ENCODE measurements around the gene ZNF609.

The ZNF609 gene

GRCh38 chr15:64549860-64550259, 89.5 kb downstream of the ZNF609 start:
- TF ChIP-seq PAX5 (IDR thresholded peaks at IDR 0.05; ENCODE audit: insufficient read depth, low read length, severe bottlenecking) (no peak), TAF1 (IDR thresholded peaks at IDR 0.05; ENCODE audit: low read depth, low read length) (no peak)
- DNase-seq (ENCODE audit: insufficient read length, low spot score) (no peak), FAIRE-seq (no peak)

DNA sequence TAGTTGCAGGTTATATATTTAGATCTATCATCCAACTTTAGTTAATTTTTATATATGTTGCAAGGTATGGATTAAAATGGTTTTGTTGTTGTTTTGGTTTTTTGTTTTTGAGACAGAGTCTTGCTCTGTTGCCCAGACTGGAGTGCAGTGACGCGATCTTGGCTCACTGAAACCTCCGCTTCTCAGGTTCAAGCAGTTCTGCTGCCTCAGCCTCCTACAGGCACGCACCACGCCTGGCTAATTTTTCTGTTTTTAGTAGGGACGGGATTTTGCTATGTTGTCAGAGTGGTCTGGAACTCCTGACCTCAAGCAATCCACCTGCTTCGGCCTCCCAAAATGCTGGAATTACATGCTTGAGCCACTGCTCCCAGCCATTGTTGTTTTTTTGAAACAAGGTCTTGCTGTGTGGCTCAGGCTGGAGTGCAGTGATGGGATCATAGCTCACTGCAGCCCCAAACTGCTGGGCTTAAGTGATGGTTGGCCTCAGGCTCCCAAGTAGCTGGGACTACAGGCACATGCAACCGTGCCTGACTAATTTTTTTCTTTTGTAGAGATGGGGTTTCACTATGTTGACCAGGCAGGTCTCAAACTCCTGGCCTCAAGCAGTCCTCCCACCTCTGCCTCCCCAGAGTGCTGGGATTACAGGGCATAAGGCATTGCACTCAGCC, 92.0 kb downstream of the ZNF609 start:
- TF ChIP-seq SPI1 (IDR thresholded peaks at IDR 0.05; ENCODE audit: low read depth, low read length) (no peak), PAX5 (IDR thresholded peaks at IDR 0.05; ENCODE audit: insufficient read depth, low read length, severe bottlenecking) (no peak), TAF1 (IDR thresholded peaks at IDR 0.05; ENCODE audit: low read depth, low read length) (no peak)
- peak; percentile 57 for FAIRE-seq
- DNase-seq (ENCODE audit: insufficient read length, low spot score): no peak

DNA sequence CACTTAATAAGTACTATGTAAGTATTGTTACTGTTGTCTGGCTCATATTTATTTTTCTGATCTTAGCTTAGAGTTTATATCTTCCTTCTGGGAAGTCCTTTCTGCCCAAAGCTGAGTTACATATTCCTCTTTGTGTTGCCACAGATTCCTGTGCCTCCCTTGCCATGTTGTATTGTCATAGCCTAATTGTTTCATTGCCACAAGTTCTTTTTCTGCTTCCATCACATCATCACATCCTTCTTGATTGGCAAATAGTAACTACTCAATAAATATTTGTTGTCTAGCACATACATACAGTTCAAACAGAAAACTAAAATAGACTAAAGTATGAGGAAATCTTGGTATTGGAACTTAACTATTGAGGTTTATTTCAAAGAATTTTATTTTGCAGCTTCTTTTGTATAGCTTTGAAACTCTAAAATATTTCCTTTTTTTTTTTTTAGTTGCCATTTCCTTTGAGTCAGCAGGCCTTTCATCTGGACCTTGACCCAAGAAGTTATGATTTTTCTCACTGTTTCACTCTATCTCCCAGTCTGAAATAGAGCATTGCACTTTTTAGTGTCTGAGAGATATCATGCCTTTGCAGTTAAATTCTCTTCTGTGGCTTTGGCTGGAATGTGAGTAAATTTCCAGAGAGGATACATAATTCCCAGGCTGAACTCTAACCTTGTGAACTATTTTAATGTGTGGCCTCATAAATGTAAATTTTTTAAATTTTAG, 98.2 kb downstream of the ZNF609 start:
- TF ChIP-seq POLR2A (IDR thresholded peaks at IDR 0.05; ENCODE audit: low read depth, low read length) (no peak), TAF1 (IDR thresholded peaks at IDR 0.05; ENCODE audit: low read depth, low read length) (no peak), POLR2AphosphoS5 (IDR thresholded peaks at IDR 0.05; ENCODE audit: low read depth, low read length) (no peak)
- FAIRE-seq: no peak
- no peak for DNase-seq (ENCODE audit: insufficient read length, low spot score)

GRCh38 chr15:64559243-64559642, 98.9 kb downstream of the ZNF609 start:
- TF ChIP-seq SPI1 (IDR thresholded peaks at IDR 0.05; ENCODE audit: low read depth, low read length) (no peak), TAF1 (IDR thresholded peaks at IDR 0.05; ENCODE audit: low read depth, low read length) (no peak), POU2F2 (IDR thresholded peaks at IDR 0.05; ENCODE audit: low read depth, low read length) (no peak), PAX5 (IDR thresholded peaks at IDR 0.05; ENCODE audit: insufficient read depth, low read length, severe bottlenecking) (no peak), POLR2AphosphoS5 (IDR thresholded peaks at IDR 0.05; ENCODE audit: low read depth, low read length) (no peak), POLR2A (IDR thresholded peaks at IDR 0.05; ENCODE audit: low read depth, low read length) (no peak)
- FAIRE-seq (no peak), DNase-seq (ENCODE audit: insufficient read length, low spot score) (no peak)

- DNase-seq (ENCODE audit: insufficient read length, low spot score) (no peak), FAIRE-seq (no peak)
- TF ChIP-seq POU2F2 (IDR thresholded peaks at IDR 0.05; ENCODE audit: low read depth, low read length) (no peak), SPI1 (IDR thresholded peaks at IDR 0.05; ENCODE audit: low read depth, low read length) (no peak), PAX5 (IDR thresholded peaks at IDR 0.05; ENCODE audit: insufficient read depth, low read length, severe bottlenecking) (no peak), TAF1 (IDR thresholded peaks at IDR 0.05; ENCODE audit: low read depth, low read length) (no peak), POLR2AphosphoS5 (IDR thresholded peaks at IDR 0.05; ENCODE audit: low read depth, low read length) (no peak)
Measured at GRCh38 chr15:64560501-64560900, 100.1 kb downstream of the ZNF609 start.

DNA sequence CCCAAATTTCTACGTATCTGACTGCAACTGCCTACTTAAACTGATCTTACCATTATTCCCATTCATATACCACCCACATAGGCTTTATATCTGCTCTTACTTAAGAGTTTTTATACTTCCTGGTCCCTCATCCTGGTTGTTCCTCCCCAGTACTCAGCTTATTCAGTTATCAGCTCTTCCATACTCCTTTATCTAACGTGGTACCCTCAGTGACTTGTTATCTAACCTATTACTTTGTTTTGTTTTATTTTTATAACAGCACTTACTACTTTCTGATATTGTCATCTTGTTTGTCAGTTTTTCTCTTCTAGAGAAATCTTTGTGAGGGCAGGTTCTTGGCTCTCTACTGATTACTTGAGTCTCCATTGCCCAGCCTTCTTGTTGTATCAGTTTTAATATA, 100.6 kb downstream of the ZNF609 start:
- FAIRE-seq (no peak), DNase-seq (ENCODE audit: insufficient read length, low spot score) (no peak)
- TF ChIP-seq SPI1 (IDR thresholded peaks at IDR 0.05; ENCODE audit: low read depth, low read length) (no peak), POLR2A (IDR thresholded peaks at IDR 0.05; ENCODE audit: low read depth, low read length) (no peak), PAX5 (IDR thresholded peaks at IDR 0.05; ENCODE audit: insufficient read depth, low read length, severe bottlenecking) (no peak), TAF1 (IDR thresholded peaks at IDR 0.05; ENCODE audit: low read depth, low read length) (no peak), POLR2AphosphoS5 (IDR thresholded peaks at IDR 0.05; ENCODE audit: low read depth, low read length) (no peak), POU2F2 (IDR thresholded peaks at IDR 0.05; ENCODE audit: low read depth, low read length) (no peak)

DNA sequence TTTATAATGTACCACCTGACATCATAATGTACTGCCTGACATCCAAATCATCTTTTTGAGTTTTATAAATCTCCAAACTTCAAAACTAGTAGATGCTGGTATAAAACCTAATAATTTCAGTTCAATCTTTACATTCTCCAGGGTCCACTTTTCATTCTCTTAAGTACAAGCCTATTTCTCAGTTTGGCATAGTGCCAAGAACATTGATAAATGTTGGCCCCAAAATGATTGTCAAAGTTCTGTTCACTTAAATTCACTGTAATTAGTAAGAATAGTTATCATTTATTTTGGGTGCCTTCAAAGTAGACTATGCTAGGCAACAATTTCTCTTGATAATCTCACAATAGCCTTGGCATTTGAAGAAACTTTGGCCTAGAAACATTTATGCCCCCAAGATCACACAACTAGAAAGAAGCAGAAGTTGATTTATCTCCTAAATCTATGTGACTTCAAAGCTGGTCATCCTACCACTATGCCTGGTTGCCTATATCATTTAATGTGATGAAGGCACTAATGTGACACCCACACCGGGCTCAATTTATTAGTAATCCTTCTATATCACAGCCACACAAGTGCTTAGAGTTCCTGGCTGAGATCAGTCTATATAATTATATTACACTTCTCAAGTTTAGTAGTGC, 101.7 kb downstream of the ZNF609 start:
- no peak for FAIRE-seq
- no peak for DNase-seq (ENCODE audit: insufficient read length, low spot score)
- TF ChIP-seq POLR2AphosphoS5 (IDR thresholded peaks at IDR 0.05; ENCODE audit: low read depth, low read length) (no peak), POU2F2 (IDR thresholded peaks at IDR 0.05; ENCODE audit: low read depth, low read length) (no peak), POLR2A (IDR thresholded peaks at IDR 0.05; ENCODE audit: low read depth, low read length) (no peak), SPI1 (IDR thresholded peaks at IDR 0.05; ENCODE audit: low read depth, low read length) (no peak)

DNA sequence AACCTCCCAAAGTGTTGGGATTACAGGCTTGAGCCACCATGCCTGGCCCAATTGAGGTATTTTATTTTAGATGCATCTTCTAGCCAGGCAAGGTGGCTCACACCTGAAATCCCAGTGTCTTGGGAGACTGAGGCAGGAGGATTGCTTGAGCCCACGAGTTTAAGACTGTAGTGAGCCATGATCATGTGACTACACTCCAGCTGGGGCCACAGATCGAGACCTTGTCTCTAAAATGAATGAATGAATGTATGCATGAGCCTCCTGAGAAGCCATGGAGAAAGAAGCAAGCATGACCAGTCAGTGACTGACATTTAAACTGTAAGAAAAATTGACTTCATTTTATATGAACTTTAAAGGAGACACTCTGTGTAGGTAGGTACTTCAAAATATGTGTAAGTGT, 105.7 kb downstream of the ZNF609 start:
- DNase-seq (ENCODE audit: insufficient read length, low spot score) (no peak), FAIRE-seq (peak; percentile 35)
- TF ChIP-seq POLR2A (IDR thresholded peaks at IDR 0.05; ENCODE audit: low read depth, low read length) (no peak), TAF1 (IDR thresholded peaks at IDR 0.05; ENCODE audit: low read depth, low read length) (no peak), POLR2AphosphoS5 (IDR thresholded peaks at IDR 0.05; ENCODE audit: low read depth, low read length) (no peak), SPI1 (IDR thresholded peaks at IDR 0.05; ENCODE audit: low read depth, low read length) (no peak), PAX5 (IDR thresholded peaks at IDR 0.05; ENCODE audit: insufficient read depth, low read length, severe bottlenecking) (no peak), POU2F2 (IDR thresholded peaks at IDR 0.05; ENCODE audit: low read depth, low read length) (no peak)

GRCh38 chr15:64566629-64567427, 106.5 kb downstream of the ZNF609 start:
- TF ChIP-seq SPI1 (IDR thresholded peaks at IDR 0.05; ENCODE audit: low read depth, low read length) (no peak), POLR2A (IDR thresholded peaks at IDR 0.05; ENCODE audit: low read depth, low read length) (no peak), POLR2AphosphoS5 (IDR thresholded peaks at IDR 0.05; ENCODE audit: low read depth, low read length) (no peak), TAF1 (IDR thresholded peaks at IDR 0.05; ENCODE audit: low read depth, low read length) (no peak), PAX5 (IDR thresholded peaks at IDR 0.05; ENCODE audit: insufficient read depth, low read length, severe bottlenecking) (no peak), POU2F2 (IDR thresholded peaks at IDR 0.05; ENCODE audit: low read depth, low read length) (no peak)
- DNase-seq (ENCODE audit: insufficient read length, low spot score) (no peak), FAIRE-seq (peak; percentile 85)
